GM21737 (cell line): ENCODE results near the gene VDR.
A peak's percentile ranks its signal among the peaks of the same experiment; 100 is the strongest.

Experiments
- ATAC-seq: cut with Tn5 transposase; IDR thresholded peaks from one replicate; pipeline ENCODE4 v1.9.1; 2021; ENCODE audit warnings: mild to moderate bottlenecking, moderate library complexity; ENCODE audit not compliant: unreplicated experiment

VDR gene

GRCh38 chr12:47904713-47905709 lies at the start of gene VDR:
TSS of gene VDR (minus strand) at chr12:47904994. CDS start at chr12:47879113, 25,881 bp downstream.
- peak; percentile 61 for ATAC-seq

DNA sequence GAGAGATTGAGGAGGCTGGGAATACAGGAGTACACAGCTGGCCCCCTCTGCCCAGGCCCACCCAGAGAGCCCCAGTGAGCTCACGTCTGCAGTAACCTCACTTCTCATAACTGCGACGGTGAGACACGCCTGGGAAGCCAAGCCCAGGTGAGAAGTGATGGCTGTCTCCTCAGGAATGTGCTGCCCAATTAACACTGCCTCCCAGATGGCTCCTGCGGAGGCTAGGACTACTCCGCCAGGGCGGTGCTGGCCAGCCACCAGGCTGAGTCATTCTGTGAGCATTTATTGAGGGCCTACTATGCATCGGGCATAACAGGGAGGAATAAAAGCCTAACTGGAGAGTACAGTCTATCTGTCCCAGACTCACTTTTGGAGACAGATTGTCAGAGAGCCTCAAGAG lies 49.3 kb upstream of the VDR start:
- ATAC-seq = no peak

- no peak for ATAC-seq
These were observed 46.2 kb upstream of the VDR start for GRCh38 chr12:47950856-47951468.

GRCh38 chr12:47949441-47950341 lies 44.9 kb upstream of the VDR start:
- ATAC-seq = no peak

DNA sequence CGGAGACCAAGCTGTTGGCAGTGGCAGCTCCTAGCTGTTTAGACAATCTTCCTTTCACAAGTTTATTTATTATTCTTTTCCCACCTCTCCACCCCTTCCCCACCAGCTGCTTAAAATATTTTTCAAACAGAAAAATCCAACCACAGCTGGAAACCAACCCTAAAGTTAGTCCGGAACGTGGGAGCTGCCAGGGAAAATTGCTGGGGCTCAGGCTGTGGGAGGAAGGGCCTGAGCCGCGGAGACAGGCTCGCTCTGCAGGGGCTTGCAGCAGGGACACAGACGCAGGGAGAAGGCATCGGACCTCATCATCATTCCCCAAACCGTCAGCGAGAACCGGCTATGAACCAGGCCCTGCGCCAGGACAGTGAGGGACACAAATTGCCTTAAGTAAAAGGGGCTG lies 42.5 kb upstream of the VDR start:
- ATAC-seq = no peak

GRCh38 chr12:47946413-47947323 lies 41.9 kb upstream of the VDR start:
- no peak for ATAC-seq

GRCh38 chr12:47945341-47945728 lies 40.5 kb upstream of the VDR start:
- ATAC-seq = no peak

DNA sequence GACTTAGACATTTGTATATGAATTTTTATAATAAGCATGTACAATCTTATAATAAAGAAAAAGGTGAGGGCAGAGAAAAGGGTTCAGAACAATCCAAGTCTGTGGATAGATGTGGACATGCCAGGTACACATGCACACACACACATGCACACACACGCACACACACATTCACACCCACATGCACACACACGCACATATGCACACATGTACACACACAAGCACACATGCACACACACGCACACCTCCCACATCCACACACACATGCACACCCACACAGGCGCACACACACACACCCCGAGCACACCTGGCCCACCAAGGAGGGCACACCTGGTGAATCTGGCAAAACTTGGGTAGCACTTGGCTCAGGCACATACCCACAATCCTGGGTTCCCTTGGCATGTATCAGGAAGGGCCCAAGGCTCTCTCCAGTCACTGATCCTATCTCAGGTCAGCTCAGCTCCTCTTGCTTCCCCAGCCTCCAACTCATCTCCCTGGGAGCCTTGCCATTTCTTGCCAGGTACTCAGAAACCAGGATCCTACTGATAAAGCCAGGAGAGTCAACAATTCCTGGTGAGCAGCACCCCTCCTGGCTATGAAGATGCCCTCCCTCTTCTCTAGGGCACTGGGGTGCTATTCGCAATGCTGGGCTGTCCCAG lies 40.0 kb upstream of the VDR start:
- no peak for ATAC-seq

DNA sequence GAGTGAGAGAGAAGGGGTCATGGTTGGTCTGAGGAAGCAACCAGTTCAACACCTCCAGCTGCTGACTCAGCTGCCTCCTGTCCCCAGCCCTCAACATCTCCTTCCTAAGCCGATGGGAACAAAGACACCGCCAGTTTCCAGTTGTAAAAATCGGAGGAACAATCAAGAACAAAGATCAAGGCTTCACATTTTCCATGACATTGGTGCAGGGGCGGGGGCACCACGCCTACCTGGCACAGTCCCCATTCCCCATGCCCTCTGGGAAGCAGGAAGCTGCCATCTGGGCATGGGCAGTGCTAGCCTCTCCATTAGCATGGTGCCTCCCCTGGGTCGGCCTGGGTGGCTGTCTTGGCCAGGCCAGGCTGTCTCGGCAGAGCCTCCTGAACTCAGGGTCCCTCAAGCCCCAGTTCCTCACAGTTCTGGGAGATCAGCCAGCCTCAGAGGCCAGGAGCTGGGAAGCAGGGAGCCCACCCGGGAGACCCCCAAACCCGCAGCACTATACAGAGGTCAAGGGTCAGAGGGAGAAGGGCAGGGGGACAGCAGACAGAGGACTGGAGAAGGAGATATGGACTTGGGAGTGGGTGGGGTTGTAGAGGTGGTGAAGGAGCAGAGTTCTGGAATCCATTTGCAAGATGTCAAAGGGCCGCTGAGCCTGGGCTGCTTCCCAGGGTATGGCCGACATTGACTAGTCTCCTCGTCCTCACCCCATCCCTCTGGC lies 39.0 kb upstream of the VDR start:
- ATAC-seq = no peak

- no peak for ATAC-seq
These were observed 37.9 kb upstream of the VDR start for GRCh38 chr12:47942614-47943225.

- no peak for ATAC-seq
These were observed 37.2 kb upstream of the VDR start for GRCh38 chr12:47941871-47942613.

- no peak for ATAC-seq
These were observed 36.6 kb upstream of the VDR start for GRCh38 chr12:47941475-47941780.

DNA sequence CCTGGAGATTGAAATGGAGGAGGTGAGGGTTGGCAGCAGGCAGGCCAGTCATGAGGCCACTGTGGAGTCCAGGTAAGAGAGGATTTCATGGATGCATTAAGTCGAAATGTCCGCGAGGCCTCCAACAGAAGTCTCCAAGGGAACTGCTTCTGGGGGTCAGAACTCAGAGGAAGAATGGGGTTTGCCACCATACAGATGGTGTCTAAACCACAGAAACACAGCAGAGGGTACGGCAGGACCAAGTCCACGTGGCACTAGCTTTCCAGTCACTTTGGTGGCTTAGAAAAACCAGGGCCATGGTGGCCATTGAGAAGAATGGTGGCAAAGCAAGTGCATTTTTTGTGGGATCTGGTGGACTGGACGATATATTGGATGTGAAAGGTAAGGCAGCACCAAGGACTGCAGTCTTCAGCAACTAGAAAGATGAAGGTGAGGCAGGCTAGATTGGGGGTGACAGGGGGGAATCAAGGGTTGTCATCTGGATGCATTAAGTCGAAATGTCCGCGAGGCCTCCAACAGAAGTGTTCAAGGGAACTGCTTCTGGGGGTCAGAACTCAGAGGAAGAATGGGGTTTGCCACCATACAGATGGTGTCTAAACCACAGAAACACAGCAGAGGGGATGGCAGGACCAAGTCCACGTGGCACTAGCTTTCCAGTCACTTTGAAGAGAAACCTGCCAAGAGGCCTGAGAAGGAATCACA lies 36.1 kb upstream of the VDR start:
- ATAC-seq = no peak

DNA sequence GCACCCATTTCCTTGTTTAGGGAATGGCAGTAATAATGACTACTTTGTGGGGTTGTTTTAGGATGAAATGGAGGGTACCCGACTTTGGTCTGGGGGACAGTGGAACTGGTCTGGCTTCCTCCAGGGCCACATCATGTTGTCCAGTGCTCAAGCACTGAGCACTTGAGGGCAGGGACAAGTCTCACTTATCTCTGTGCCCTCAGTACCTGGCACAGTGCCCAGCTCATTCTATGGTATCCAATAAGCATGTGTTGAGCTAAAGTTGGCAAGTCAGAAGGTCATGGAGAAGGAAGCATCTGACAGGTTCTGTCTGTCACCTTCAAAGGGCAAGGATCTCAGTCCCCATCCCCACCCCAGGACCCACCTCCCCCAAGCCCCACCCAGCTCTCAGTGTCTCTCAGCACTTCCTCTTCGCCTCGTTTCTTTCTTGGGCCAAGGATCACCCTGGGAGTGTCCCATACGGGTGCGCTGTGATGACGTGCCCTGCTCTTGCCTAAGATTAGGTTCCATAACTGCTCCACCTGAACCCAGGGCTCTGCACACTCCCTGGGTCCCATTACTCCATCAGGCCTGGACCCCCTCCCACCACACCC lies 34.3 kb upstream of the VDR start:
- ATAC-seq = no peak

DNA sequence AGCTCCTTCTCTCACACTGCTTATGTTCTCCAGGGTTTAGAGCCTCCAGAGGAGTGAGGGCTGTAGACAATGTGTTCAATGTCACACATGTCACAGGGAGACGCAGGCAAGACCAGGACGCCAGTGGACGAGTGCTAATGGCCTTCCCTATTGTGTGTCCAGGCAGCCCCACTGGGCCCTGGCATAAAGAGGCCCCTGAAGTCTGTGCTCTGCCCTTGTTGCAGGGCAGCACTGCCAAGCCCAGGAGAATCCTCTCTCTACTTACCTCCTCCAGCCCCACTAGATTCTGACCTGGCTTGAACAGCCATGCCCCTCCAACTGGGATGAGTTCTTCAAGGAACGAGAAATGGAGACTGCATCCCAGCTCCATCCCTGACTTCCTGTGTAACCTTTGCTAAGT lies 33.8 kb upstream of the VDR start:
- no peak for ATAC-seq

GRCh38 chr12:47938093-47938492 lies 33.3 kb upstream of the VDR start:
- ATAC-seq = no peak

DNA sequence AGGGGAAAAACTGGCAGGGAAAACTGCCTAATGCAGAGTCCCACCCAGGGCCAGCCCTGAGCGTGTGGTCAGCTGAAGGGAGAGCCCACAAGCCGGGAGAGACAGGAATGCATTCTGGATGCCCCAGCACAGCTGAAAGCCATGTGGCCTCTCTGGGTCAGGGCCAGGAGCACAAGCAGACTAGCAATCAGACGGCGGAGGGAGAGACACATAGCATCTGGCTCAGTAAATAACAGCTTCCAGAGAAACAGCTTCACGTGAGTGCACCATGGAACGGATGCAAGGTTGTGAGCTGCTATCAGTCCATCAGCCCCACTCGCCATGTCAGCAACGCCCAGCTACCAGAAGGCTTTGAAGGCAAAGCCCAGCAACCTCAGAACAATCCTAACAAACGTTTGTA lies 30.4 kb upstream of the VDR start:
- ATAC-seq = no peak
